ENCODE measurements around the gene COL1A1. TPM values are rescaled to one million over a fixed set of nuclear protein-coding genes. Genes with fewer than 3 reads are reported as not detected.

COL1A1 gene
- total and polyA plus RNA-seq, 2 of the 13 experiments (the other 11 are each of a cell fraction or from before 2014, with no cell fraction given) = 0.05 TPM; not detected in 1

- TF ChIP-seq ZNF558 (CRISPR knock-in tag; IDR thresholded peaks at IDR 0.05; ENCODE audit: borderline replicate concordance) = no peak
- TF ChIP-seq SETDB1 (CRISPR knock-in tag; IDR thresholded peaks at IDR 0.05; ENCODE audit: borderline replicate concordance) = no peak
- no peak for TF ChIP-seq ZKSCAN1 (IDR thresholded peaks at IDR 0.05; ENCODE audit: low read length)
- TF ChIP-seq CEBPZ (IDR thresholded peaks at IDR 0.05; ENCODE audit: low read length) = no peak
- TF ChIP-seq ZNF747 (CRISPR knock-in tag; IDR thresholded peaks at IDR 0.05; ENCODE audit: borderline replicate concordance) = no peak
- TF ChIP-seq PITX1 (CRISPR knock-in tag; IDR thresholded peaks at IDR 0.05) = no peak
- no peak for TF ChIP-seq THYN1 (CRISPR knock-in tag; IDR thresholded peaks at IDR 0.05; ENCODE audit: borderline replicate concordance, low read depth)
- peak; percentile 60; the same call in 1 of the 2 replicates for TF ChIP-seq ARID5B (CRISPR knock-in tag; IDR thresholded peaks at IDR 0.05)
- no peak for TF ChIP-seq ZNF713 (CRISPR knock-in tag; IDR thresholded peaks at IDR 0.05)
- no peak for TF ChIP-seq IRF9 (CRISPR knock-in tag; IDR thresholded peaks at IDR 0.05; ENCODE audit: borderline replicate concordance)
- no peak for TF ChIP-seq GPN1 (CRISPR knock-in tag; IDR thresholded peaks at IDR 0.05; ENCODE audit: borderline replicate concordance)
- 0 out of 2 replicates have a peak, but pooled peaks have one; percentile 40 for TF ChIP-seq ZNF263 (CRISPR knock-in tag; IDR thresholded peaks at IDR 0.05)
- TF ChIP-seq ZNF431 (CRISPR knock-in tag; IDR thresholded peaks at IDR 0.05; ENCODE audit: borderline replicate concordance, low read depth) = peak; percentile 67; the same call in 1 of the 2 replicates
- TF ChIP-seq HNRNPLL (IDR thresholded peaks at IDR 0.05; ENCODE audit: low read depth, low read length, poor library complexity, severe bottlenecking) = peak; percentile 80
- TF ChIP-seq FOXP4 (CRISPR knock-in tag; IDR thresholded peaks at IDR 0.05) = no peak
- TF ChIP-seq ZNF629 (CRISPR knock-in tag; conservative IDR thresholded peaks at IDR 0.05) = no peak
- TF ChIP-seq MIXL1 (CRISPR knock-in tag; IDR thresholded peaks at IDR 0.05) = no peak
- TF ChIP-seq HOXA9 (CRISPR knock-in tag; IDR thresholded peaks at IDR 0.05; ENCODE audit: borderline replicate concordance) = no peak
Observed at GRCh38 chr17:50161023-50161910, 40.2 kb downstream of the COL1A1 start (continued).
